Neutrophil (primary cell): ENCODE results near the gene REXO1.

Experiments
- H3K27ac ChIP-seq: fragments of 200-600 bp; sonication (generic); 2 replicates; pipeline ENCODE4 v1.5.1; 2016; ENCODE audit warnings: mild to moderate bottlenecking, moderate library complexity
- H3K27me3 ChIP-seq: fragments of 200-600 bp; sonication (generic); 2 replicates; pipeline ENCODE4 v1.6.0; 2016; ENCODE audit warnings: mild to moderate bottlenecking
- H3K36me3 ChIP-seq: fragments of 200-600 bp; sonication (generic); 2 replicates; pipeline ENCODE4 v1.5.1; 2017
- H3K4me1 ChIP-seq, 2 experiments: fragments of 200-600 bp in 1 of 2; sonication (generic) in 1 of 2; 1 replicate in 1 of 2; 2 replicates in 1 of 2; pipeline versions ENCODE4 v1.5.1 to v1.6.1; 2013 to 2016; ENCODE audit warnings: low read depth in 1 of 2, low read length in 1 of 2, mild to moderate bottlenecking in 1 of 2, moderate library complexity in 1 of 2; ENCODE audit not compliant: control insufficient read depth in 1 of 2, insufficient read depth in 1 of 2
- H3K4me3 ChIP-seq, 2 experiments: fragments of 200-600 bp in 1 of 2; sonication (generic) in 1 of 2; 1 replicate in 1 of 2; 2 replicates in 1 of 2; pipeline ENCODE4 v1.5.1; 2013 to 2016; ENCODE audit warnings: low read depth in 1 of 2, low read length in 1 of 2, mild to moderate bottlenecking in 1 of 2, moderate library complexity in 1 of 2
- H3K9me3 ChIP-seq: fragments of 200-600 bp; sonication (generic); 2 replicates; pipeline ENCODE4 v1.5.1; 2016
- CTCF ChIP-seq: fragments of 200-600 bp; sonication (generic); IDR thresholded peaks from 2 replicates; pipeline ENCODE4 v1.5.1; 2016; ENCODE audit warnings: antibody characterized with exemption

REXO1 gene

GRCh38 chr19:1786668-1787067 is 61.6 kb downstream of the REXO1 start:
- Histone ChIP-seq H3K4me3 (no peak overlapping the region), H3K9me3 (no peaks in the 10 kb centered on the region), H3K27ac (no peak overlapping the region), H3K4me1 (no peaks in the 10 kb centered on the region), H3K27me3 (peaks cover 89% of the 10 kb centered on the region), H3K36me3 (no peaks in the 10 kb centered on the region)
- no peak for TF ChIP-seq CTCF

GRCh38 chr19:1785310-1785709 is 63.0 kb downstream of the REXO1 start:
- H3K9me3 ChIP-seq = no peaks in the 10 kb centered on the region
- peaks cover 92% of the 10 kb centered on the region for H3K27me3 ChIP-seq
- no peak overlapping the region for H3K27ac ChIP-seq
- no peaks in the 10 kb centered on the region for H3K36me3 ChIP-seq
- no peak overlapping the region for H3K4me3 ChIP-seq
- no peaks in the 10 kb centered on the region for H3K4me1 ChIP-seq
- no peak for TF ChIP-seq CTCF

- Histone ChIP-seq H3K4me1 (no peaks in the 10 kb centered on the region), H3K27ac (no peak overlapping the region), H3K36me3 (no peaks in the 10 kb centered on the region), H3K4me3 (no peak overlapping the region), H3K9me3 (no peaks in the 10 kb centered on the region), H3K27me3 (peaks cover 94% of the 10 kb centered on the region)
- no peak for TF ChIP-seq CTCF
These were observed 64.4 kb downstream of the REXO1 start for GRCh38 chr19:1783874-1784273.

GRCh38 chr19:1783354-1783753 is 64.9 kb downstream of the REXO1 start:
- Histone ChIP-seq H3K9me3 (no peaks in the 10 kb centered on the region), H3K4me3 (no peak overlapping the region), H3K27ac (no peak overlapping the region), H3K36me3 (no peaks in the 10 kb centered on the region), H3K4me1 (no peaks in the 10 kb centered on the region), H3K27me3 (peaks cover 94% of the 10 kb centered on the region)
- TF ChIP-seq CTCF = no peak

- no peak overlapping the region for H3K27ac ChIP-seq
- H3K36me3 ChIP-seq = no peaks in the 10 kb centered on the region
- H3K4me3 ChIP-seq = no peak overlapping the region
- peaks cover 96% of the 10 kb centered on the region for H3K27me3 ChIP-seq
- no peak for TF ChIP-seq CTCF
- H3K9me3 ChIP-seq = no peaks in the 10 kb centered on the region
- H3K4me1 ChIP-seq = no peaks in the 10 kb centered on the region
These were observed 65.8 kb downstream of the REXO1 start for GRCh38 chr19:1782521-1782920.
